ENCODE results near the gene SSX4B.
"Not testable (repeated sequence)": the region's sequence is repeated elsewhere in the genome, so short reads cannot be mapped to it uniquely, and the experiment has no call there.

GRCh38 chrX:48370408-48370807 lies 41.4 kb downstream of the SSX4B start:
- TF ChIP-seq, protein P1, sequence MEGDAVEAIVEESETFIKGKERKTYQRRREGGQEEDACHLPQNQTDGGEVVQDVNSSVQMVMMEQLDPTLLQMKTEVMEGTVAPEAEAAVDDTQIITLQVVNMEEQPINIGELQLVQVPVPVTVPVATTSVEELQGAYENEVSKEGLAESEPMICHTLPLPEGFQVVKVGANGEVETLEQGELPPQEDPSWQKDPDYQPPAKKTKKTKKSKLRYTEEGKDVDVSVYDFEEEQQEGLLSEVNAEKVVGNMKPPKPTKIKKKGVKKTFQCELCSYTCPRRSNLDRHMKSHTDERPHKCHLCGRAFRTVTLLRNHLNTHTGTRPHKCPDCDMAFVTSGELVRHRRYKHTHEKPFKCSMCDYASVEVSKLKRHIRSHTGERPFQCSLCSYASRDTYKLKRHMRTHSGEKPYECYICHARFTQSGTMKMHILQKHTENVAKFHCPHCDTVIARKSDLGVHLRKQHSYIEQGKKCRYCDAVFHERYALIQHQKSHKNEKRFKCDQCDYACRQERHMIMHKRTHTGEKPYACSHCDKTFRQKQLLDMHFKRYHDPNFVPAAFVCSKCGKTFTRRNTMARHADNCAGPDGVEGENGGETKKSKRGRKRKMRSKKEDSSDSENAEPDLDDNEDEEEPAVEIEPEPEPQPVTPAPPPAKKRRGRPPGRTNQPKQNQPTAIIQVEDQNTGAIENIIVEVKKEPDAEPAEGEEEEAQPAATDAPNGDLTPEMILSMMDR (IDR thresholded peaks at IDR 0.05) = not testable (repeated sequence)
- not testable (repeated sequence) for TF ChIP-seq POLR2A (IDR thresholded peaks at IDR 0.05)

All from gastroesophageal sphincter (tissue), 3 donors.